HepG2 (cell line): ENCODE results near the gene UMOD. TPM values are rescaled to one million over a fixed set of nuclear protein-coding genes. Genes with fewer than 3 reads are reported as not detected.

Experiments
- ATAC-seq: fragments of 200-7000 bp; cut with Tn5 transposase; 3 replicates; pipeline ENCODE4 v1.9.1; 2020; ENCODE audit warnings: mild to moderate bottlenecking, moderate library complexity
- BruUV-seq: library from RNA; stranded (reverse); fragments of 400-500 nt; replicated peaks from 2 replicates; lab custom pipeline; 2021; lab: Mats Ljungman, UMichigan
- CTCF ChIA-PET: fragments of 300-600 bp; formaldehyde crosslinking; extraction: SDS; loops from one replicate; lab custom pipeline; 2021; ENCODE audit warnings: low total read pairs, inconsistent platforms, low intra/inter-chr PET ratio; lab: Yijun Ruan, JAX
- POLR2A ChIA-PET: fragments of 350-600 bp; sonication (Branson Sonifier 250); formaldehyde crosslinking; loops from one replicate; lab custom pipeline; 2020; ENCODE audit warnings: antibody characterized with exemption, inconsistent platforms; lab: Yijun Ruan, JAX
- DNase-seq: peaks from one replicate; pipeline ENCODE4 v3.0.0-alpha.2; 2015; ENCODE audit warnings: low spot score
- FAIRE-seq: peaks from 3 replicates; lab custom pipeline; 2011; peaks lifted over from hg19 to GRCh38; lab: Jason Lieb, UNC
- H2AFZ ChIP-seq: one replicate; pipeline ENCODE4 v1.6.1; 2011; ENCODE audit warnings: low read length, inconsistent platforms
- H3K27ac ChIP-seq: fragments of 300-600 bp; 3 replicates; pipeline ENCODE4 v1.8.0; 2011; ENCODE audit warnings: mixed run types, mild to moderate bottlenecking, mixed read lengths, low read length, inconsistent platforms; ENCODE audit not compliant: insufficient read depth; ENCODE audit errors: extremely low read length
- H3K27me3 ChIP-seq, 2 experiments: fragments of 200-600 bp in 1 of 2; 2 replicates in 1 of 2; 3 replicates in 1 of 2; pipeline versions ENCODE4 v1.6.0 to v1.8.0; 2011; ENCODE audit warnings: low read length in 2 of 2, mild to moderate bottlenecking in 2 of 2, moderate library complexity in 2 of 2, inconsistent platforms in 1 of 2; ENCODE audit not compliant: insufficient read depth in 2 of 2, control insufficient read depth in 1 of 2
- H3K36me3 ChIP-seq, 2 experiments: fragments of 200-600 bp in 1 of 2; replicated peaks in 1 of 2; 2 replicates in 1 of 2; 3 replicates in 1 of 2; pipeline versions ENCODE4 v1.5.1 to v1.8.0; 2011; ENCODE audit warnings: low read length in 2 of 2, inconsistent platforms in 1 of 2; ENCODE audit not compliant: insufficient read depth in 2 of 2, control insufficient read depth in 1 of 2
- H3K4me1 ChIP-seq: 2 replicates; pipeline ENCODE4 v1.5.1; 2012; ENCODE audit warnings: low read length, inconsistent platforms; ENCODE audit not compliant: insufficient read depth
- H3K4me2 ChIP-seq: 2 replicates; pipeline ENCODE4 v1.6.0; 2011; ENCODE audit warnings: low read depth, low read length, inconsistent platforms
- H3K4me3 ChIP-seq, 3 experiments: fragments of 200-600 bp in 1 of 3; sonication (generic), shearing (Covaris generic) in 1 of 3; replicated peaks in 1 of 3; 2 replicates each; pipeline ENCODE4 v1.5.1; 2011 to 2016; ENCODE audit warnings: low read length in 3 of 3, inconsistent platforms in 2 of 3, low read depth in 2 of 3, mild to moderate bottlenecking in 2 of 3, control low read depth in 1 of 3, mixed read lengths in 1 of 3; ENCODE audit not compliant: insufficient read depth in 1 of 3
- H3K79me2 ChIP-seq: one replicate; pipeline ENCODE4 v1.6.1; 2011; ENCODE audit warnings: low read length, inconsistent platforms; ENCODE audit not compliant: insufficient read depth
- H3K9ac ChIP-seq: 2 replicates; pipeline ENCODE4 v1.6.0; 2011; ENCODE audit warnings: mild to moderate bottlenecking, low read depth, low read length, inconsistent platforms; ENCODE audit not compliant: insufficient read depth
- H3K9me3 ChIP-seq: 2 replicates; pipeline ENCODE4 v1.5.1; 2012; ENCODE audit warnings: mild to moderate bottlenecking, low read length
- H4K20me1 ChIP-seq: 2 replicates; pipeline ENCODE4 v1.6.0; 2011; ENCODE audit warnings: inconsistent platforms, mild to moderate bottlenecking, low read length, moderate library complexity; ENCODE audit not compliant: insufficient read depth
- ARHGAP35 ChIP-seq: sonication (generic); formaldehyde crosslinking; IDR thresholded peaks from 2 replicates; pipeline ENCODE4 v1.9.0; 2022; ENCODE audit warnings: mild to moderate bottlenecking, inconsistent platforms, moderate library complexity, missing genetic modification reagents, borderline replicate concordance
- CEBPB ChIP-seq: IDR thresholded peaks from 2 replicates; pipeline ENCODE4 v1.6.1; 2011; ENCODE audit warnings: low read depth, low read length, improper control_type of control experiment, borderline replicate concordance
- CEBPG ChIP-seq: IDR thresholded peaks from 2 replicates; pipeline ENCODE4 v1.6.1; 2016
- EHMT2 ChIP-seq: fragments of 200-600 bp; sonication (generic); IDR thresholded peaks from 2 replicates; pipeline ENCODE4 v1.7.0; 2017; ENCODE audit warnings: antibody characterized with exemption, low read depth, low read length, borderline replicate concordance
- ETV6 ChIP-seq: sonication (generic); formaldehyde crosslinking; conservative IDR thresholded peaks from 2 replicates; pipeline ENCODE4 v1.4.0; 2020; ENCODE audit warnings: missing genetic modification reagents
- FIP1L1 ChIP-seq: fragments of 200-400 bp; formaldehyde crosslinking; IDR thresholded peaks from 2 replicates; pipeline ENCODE4 v1.6.1; 2018; ENCODE audit warnings: low read depth, mild to moderate bottlenecking, low read length, moderate library complexity, borderline replicate concordance; ENCODE audit not compliant: insufficient read depth
- HHEX ChIP-seq: IDR thresholded peaks from 2 replicates; pipeline ENCODE4 v1.6.1; 2016; ENCODE audit warnings: control low read depth
- KLF12 ChIP-seq: sonication (generic); formaldehyde crosslinking; IDR thresholded peaks from 2 replicates; pipeline ENCODE4 v1.4.0; 2020; ENCODE audit warnings: missing genetic modification reagents, borderline replicate concordance
- MAFK ChIP-seq, 2 experiments: IDR thresholded peaks in 1 of 2; conservative IDR thresholded peaks in 1 of 2; 2 replicates each; pipeline ENCODE4 v1.6.1; 2011; ENCODE audit warnings: improper control_type of control experiment in 2 of 2, low read length in 2 of 2
- MTA1 ChIP-seq: sonication (generic); formaldehyde crosslinking; IDR thresholded peaks from 2 replicates; pipeline ENCODE4 v1.4.0; 2020; ENCODE audit warnings: missing genetic modification reagents, mild to moderate bottlenecking, borderline replicate concordance
- NBN ChIP-seq: fragments of 450-650 bp; conservative IDR thresholded peaks from 2 replicates; pipeline ENCODE4 v1.6.1; 2017
- RARG ChIP-seq: sonication (generic); formaldehyde crosslinking; IDR thresholded peaks from 2 replicates; pipeline ENCODE4 v1.4.0; 2020; ENCODE audit warnings: low read depth, mild to moderate bottlenecking, missing genetic modification reagents
- ZNF256 ChIP-seq: sonication (generic); formaldehyde crosslinking; conservative IDR thresholded peaks from 2 replicates; pipeline ENCODE4 v1.4.0; 2020; ENCODE audit warnings: missing genetic modification reagents
- ZNF329 ChIP-seq: sonication (generic); formaldehyde crosslinking; IDR thresholded peaks from 2 replicates; pipeline ENCODE4 v1.9.0; 2021; ENCODE audit warnings: low read depth, mild to moderate bottlenecking, missing genetic modification reagents
- ZNF33A ChIP-seq: sonication (generic); formaldehyde crosslinking; IDR thresholded peaks from 2 replicates; pipeline ENCODE4 v1.5.1; 2020; ENCODE audit warnings: missing genetic modification reagents, mild to moderate bottlenecking, moderate library complexity, borderline replicate concordance
- ZNF670 ChIP-seq: sonication (generic); formaldehyde crosslinking; IDR thresholded peaks from 2 replicates; pipeline ENCODE4 v1.8.0; 2022; ENCODE audit warnings: mild to moderate bottlenecking, missing genetic modification reagents, borderline replicate concordance
- ZNF7 ChIP-seq: IDR thresholded peaks from 2 replicates; pipeline ENCODE4 v1.6.1; 2016; ENCODE audit warnings: missing biosample characterization, missing genetic modification reagents
- ZNF781 ChIP-seq: sonication (generic); formaldehyde crosslinking; IDR thresholded peaks from 2 replicates; pipeline ENCODE4 v1.5.1; 2020; ENCODE audit warnings: borderline replicate concordance, mild to moderate bottlenecking, missing genetic modification reagents; ENCODE audit errors: not compliant biosample characterization
- ZNF850 ChIP-seq: sonication (generic); formaldehyde crosslinking; conservative IDR thresholded peaks from 2 replicates; pipeline ENCODE4 v1.9.0; 2021; ENCODE audit warnings: mild to moderate bottlenecking, missing genetic modification reagents
- ZNF891 ChIP-seq: sonication (generic); formaldehyde crosslinking; IDR thresholded peaks from 2 replicates; pipeline ENCODE4 v1.5.0; 2020; ENCODE audit warnings: mild to moderate bottlenecking, missing genetic modification reagents
- WGBS: methylation state at CpG from one replicate; pipeline ENCODE4 v1.1.6; 2017; ENCODE audit warnings: low lambda C conversion rate; 5-methylcytosine and 5-hydroxymethylcytosine counted together
- in situ Hi-C: cut with HindIII; loops from 2 replicates; pipeline ENCODE4 v1.10.0; 2017; ENCODE audit warnings: low pct_unique_long_range_greater_than_20kb; ENCODE audit not compliant: extremely low pct_ligation_motif_present
- intact Hi-C: fragments of 100-400 bp; cut with micrococcal nuclease; formaldehyde crosslinking; loops from one replicate; pipeline ENCODE4 v1.10.0; 2022; ENCODE audit not compliant: unreplicated experiment
- polyA plus RNA-seq, 8 experiments: library from polyadenylated mRNA; depleted of rRNA in 3 of 8; stranded (reverse) in 7 of 8; unstranded in 1 of 8; fragments of >200 nt; fragmentation: Illumina TruSeq in 4 of 8; extraction: Trizol in 4 of 8; gene quantifications; 2 replicates each; pipeline versions ENCODE4 v1.2.1 to v1.2.3, GENCODE V29; 2011 to 2016; ENCODE audit warnings: low read depth in 4 of 8, missing spikeins in 1 of 8, mixed read lengths in 1 of 8; ENCODE audit not compliant: insufficient read depth in 1 of 8
- total RNA-seq, 5 experiments: library from RNA; depleted of rRNA; stranded (reverse); fragments of >200 nt; fragmentation: Illumina TruSeq; extraction: Trizol; gene quantifications; 2 replicates each; pipeline ENCODE4 v1.2.3, GENCODE V29; 2016; ENCODE audit warnings: low read depth in 1 of 5
- TF ChIP-seq, protein P1 (sequence below): IDR thresholded peaks from 2 replicates; pipeline ENCODE4 v1.6.1; 2018; ENCODE audit warnings: missing genetic modification reagents, mild to moderate bottlenecking, missing compliant biosample characterization

UMOD gene
- total and polyA plus RNA-seq, 2 of the 13 experiments (the other 11 are each of a cell fraction or from before 2014, with no cell fraction given): not detected

DNA sequence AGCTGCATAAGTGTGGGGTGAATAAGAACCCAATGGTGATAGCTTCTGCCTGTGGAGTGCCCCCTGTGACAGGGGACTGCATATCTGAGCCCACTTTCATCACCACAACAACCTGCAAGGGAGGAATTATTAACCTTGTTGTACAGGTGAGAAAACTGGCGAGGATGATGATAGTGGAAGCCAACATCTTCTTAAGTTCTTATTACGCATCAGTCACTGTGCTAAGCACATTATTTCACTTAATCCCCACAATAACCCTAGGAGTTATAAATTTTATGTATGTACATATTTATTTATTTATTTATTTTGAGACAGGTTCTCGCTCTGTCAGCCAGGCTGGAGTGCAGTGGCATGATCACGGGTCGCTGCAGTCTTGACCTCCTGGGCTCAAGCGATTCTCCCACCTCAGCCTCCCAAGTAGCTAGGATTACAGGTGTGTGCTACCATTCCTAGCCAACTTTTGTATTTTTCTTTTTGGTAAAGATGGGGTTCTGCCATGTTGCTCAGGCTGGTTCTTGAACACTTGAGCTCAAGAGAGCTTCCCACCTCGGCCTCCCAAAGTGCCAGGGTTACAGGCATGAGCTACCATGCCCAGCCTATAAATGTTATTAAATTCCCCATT is 44.4 kb upstream of the UMOD start:
- H3K9me3 ChIP-seq: no peaks in the 10 kb centered on the region
- H3K36me3 ChIP-seq: no peaks in the 10 kb centered on the region
- DNase-seq (no peak), FAIRE-seq (no peak), ATAC-seq (no peak)
- H3K79me2 ChIP-seq: no peaks in the 10 kb centered on the region
- H3K27ac ChIP-seq: no peak overlapping the region
- POLR2A ChIA-PET: interaction anchor here (1.0 kb wide), 1 partner anchor 13 kb away, joined by 3 read pairs; the partner anchor contains the start of gene ACSM5
- no peak overlapping the region for H3K9ac ChIP-seq
- intact Hi-C loops: no loop called here
- H3K27me3 ChIP-seq: no peaks in the 10 kb centered on the region
- CTCF ChIA-PET: no interaction called here
- H3K4me1 ChIP-seq: peaks cover 68% of the 10 kb centered on the region
- no peak overlapping the region for H2AFZ ChIP-seq
- in situ Hi-C loops: loop anchor here (25.0 kb wide), 1 partner anchor 810 kb away; no protein-coding TSS in a partner anchor
- H3K4me3 ChIP-seq: no peak overlapping the region
- 94% methylated on average over 7 of the region's 7 CpGs for WGBS
- H3K4me2 ChIP-seq: peak overlapping the region; percentile 56; the same call in 1 of the 2 replicates
- no TSS peak for BruUV-seq
- H4K20me1 ChIP-seq: no peaks in the 10 kb centered on the region
- TF ChIP-seq RARG (CRISPR knock-in tag): no peak
- TF ChIP-seq CEBPB: peak; percentile 92
- TF ChIP-seq NBN: no peak
- TF ChIP-seq ARHGAP35 (CRISPR knock-in tag): 0 out of 2 replicates have a peak, but pooled peaks have one; percentile 38
- TF ChIP-seq ETV6 (CRISPR knock-in tag): no peak
- no peak for TF ChIP-seq KLF12 (CRISPR knock-in tag)
- no peak for TF ChIP-seq ZNF329 (CRISPR knock-in tag)
- no peak for TF ChIP-seq MAFK (conservative IDR thresholded peaks at IDR 0.05 in 1 of 2, IDR thresholded peaks at IDR 0.05 in 1 of 2; ENCODE audit: low read length in 2 of 2)
- TF ChIP-seq ZNF850 (CRISPR knock-in tag): peak; percentile 59; the same call in 1 of the 2 replicates
- TF ChIP-seq ZNF33A (CRISPR knock-in tag): peak; percentile 80; the same call in 1 of the 2 replicates
- no peak for TF ChIP-seq MTA1 (CRISPR knock-in tag)
- peak; percentile 90 for TF ChIP-seq ZNF7
- no peak for TF ChIP-seq FIP1L1
- no peak for TF ChIP-seq ZNF256 (CRISPR knock-in tag)
- TF ChIP-seq EHMT2: no peak
- 0 out of 2 replicates have a peak, but pooled peaks have one; percentile 23 for TF ChIP-seq ZNF891 (CRISPR knock-in tag)
- peak; percentile 40; the same call in 1 of the 2 replicates for TF ChIP-seq CEBPG (CRISPR knock-in tag)
- 0 out of 2 replicates have a peak, but pooled peaks have one; percentile 51 for TF ChIP-seq ZNF670 (CRISPR knock-in tag)
- no peak for TF ChIP-seq ZNF781
- peak; percentile 40; the same call in 1 of the 2 replicates for TF ChIP-seq HHEX (CRISPR knock-in tag)
- TF ChIP-seq, protein P1, sequence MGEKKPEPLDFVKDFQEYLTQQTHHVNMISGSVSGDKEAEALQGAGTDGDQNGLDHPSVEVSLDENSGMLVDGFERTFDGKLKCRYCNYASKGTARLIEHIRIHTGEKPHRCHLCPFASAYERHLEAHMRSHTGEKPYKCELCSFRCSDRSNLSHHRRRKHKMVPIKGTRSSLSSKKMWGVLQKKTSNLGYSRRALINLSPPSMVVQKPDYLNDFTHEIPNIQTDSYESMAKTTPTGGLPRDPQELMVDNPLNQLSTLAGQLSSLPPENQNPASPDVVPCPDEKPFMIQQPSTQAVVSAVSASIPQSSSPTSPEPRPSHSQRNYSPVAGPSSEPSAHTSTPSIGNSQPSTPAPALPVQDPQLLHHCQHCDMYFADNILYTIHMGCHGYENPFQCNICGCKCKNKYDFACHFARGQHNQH: no peak
- TF ChIP-seq, all 625 proteins: peak for 9
